HG03460 (cell line): ENCODE data around the gene CELF2.

Source experiments
- ATAC-seq: cut with Tn5 transposase; IDR thresholded peaks from one replicate; pipeline ENCODE4 v1.9.1; 2021; ENCODE audit not compliant: unreplicated experiment

Gene CELF2

GRCh38 chr10:11057018-11057417, 39.3 kb downstream of the CELF2 start:
- no peak for ATAC-seq

DNA sequence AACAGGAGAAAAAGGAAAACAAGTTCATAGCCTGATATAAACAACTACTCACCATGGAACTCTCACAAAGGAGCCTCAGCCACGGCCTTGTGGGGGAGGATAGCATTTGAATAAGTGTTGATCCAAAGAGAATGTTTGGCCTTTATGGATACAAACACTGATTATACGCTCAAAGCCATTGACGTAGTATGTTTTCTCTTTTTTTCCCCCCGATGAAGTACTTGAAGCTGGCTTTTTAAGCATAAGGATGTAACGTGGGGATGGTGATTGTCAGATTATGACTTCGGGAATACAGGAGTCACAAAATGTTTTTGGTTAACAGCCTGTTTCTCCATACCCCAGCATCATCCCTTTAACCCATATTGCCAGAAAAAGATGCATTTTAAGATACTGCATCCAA, 39.8 kb downstream of the CELF2 start:
- ATAC-seq = no peak

DNA sequence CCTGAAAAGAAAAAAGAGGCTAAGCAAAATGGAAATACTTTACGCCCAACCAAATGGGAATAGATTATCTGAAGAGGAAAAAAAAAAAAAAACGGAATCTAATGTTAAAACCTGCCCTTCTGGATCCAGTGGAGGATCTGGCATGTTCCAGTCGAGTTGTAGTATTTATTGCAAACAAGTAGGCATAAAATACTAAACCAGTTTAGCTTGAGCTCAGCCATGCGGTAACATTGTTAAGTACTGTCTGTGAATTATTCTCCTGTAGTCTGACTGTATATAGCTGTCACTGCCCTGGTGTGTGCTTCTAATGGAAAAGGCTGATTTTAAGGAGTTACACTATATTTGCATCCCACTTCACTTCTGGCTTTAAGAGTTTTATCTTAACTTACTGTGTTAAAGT, 40.3 kb downstream of the CELF2 start:
- ATAC-seq = no peak

DNA sequence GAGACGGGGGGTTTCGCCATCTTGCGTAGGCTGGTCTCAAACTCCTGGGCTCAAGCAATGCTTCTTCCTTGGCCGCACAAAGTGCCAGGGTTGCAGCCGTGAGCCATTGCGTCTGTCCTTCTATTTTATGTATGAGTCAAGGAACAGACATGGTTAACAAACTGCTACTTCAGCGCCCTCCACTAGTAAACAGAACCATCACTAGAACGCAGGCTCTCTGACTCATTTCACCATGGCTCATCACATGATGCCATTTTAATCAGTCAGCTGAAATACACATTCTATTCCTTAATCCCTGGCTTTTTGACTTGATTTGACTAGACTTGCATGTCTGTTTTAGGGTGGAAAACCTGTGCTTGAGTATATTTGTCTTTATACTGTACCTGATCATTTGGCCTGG, 41.3 kb downstream of the CELF2 start:
- ATAC-seq = no peak

DNA sequence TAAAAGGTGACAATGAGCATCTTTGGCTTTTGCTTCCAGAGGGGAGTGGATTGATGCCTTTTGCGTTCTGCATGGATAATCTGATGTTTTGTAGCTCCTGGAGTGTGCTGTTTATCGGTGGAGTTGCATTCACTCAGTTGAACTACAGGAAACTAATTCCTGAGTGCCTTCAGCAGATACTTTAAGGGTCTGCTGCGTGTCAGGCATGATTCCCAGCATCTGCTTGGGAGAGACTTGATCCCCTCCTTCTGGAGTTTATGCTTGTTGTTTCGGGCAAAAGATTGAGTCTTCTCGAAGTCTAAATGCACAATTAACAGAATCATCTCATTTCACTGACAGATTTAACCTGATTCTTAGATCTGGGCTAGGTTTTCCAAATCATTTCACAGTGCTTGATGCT, 46.2 kb downstream of the CELF2 start:
- no peak for ATAC-seq

- ATAC-seq = no peak
These were observed 47.2 kb downstream of the CELF2 start for GRCh38 chr10:11064832-11065231.

DNA sequence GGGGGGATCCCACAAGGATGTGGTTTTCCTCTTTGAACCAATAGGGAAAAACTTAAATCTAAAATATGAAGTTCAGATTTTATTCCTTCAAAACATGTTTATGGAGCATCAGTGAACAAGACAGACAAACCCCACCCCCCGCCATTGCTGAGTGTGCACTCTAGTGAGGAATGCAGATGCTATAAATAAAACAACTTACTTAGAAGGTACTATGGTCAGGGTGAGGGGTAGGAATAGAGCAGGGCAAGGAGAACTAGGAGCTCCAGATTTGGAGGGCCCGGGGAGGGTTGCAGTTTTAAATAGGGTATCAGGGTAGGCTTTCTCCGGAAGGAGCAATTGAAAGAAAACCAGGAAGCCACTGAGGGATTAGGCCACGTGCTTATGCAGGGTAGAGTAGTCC, 47.9 kb downstream of the CELF2 start:
- ATAC-seq = no peak

GRCh38 chr10:11066520-11066919, 48.8 kb downstream of the CELF2 start:
- no peak for ATAC-seq

- ATAC-seq = no peak
These were observed 51.4 kb downstream of the CELF2 start for GRCh38 chr10:11068861-11069633.

DNA sequence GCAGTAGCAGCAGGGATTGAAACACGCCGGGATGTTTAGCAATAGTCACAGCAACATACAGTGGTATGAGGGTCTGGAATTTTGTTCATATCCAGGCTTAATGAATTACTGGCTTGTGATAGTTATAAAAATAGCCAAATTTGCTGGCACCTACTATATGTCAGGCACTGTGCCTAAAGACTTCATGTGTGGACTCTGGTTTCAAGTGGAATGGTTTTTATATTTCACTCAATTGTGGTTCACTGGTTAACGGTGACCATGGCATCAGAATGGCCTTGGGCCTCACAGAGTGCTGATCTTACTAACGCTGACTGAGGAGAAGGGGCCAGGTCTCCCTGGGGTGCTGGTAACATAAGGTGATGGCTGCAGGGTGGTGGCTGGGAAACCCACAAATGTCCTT, 55.7 kb downstream of the CELF2 start:
- ATAC-seq = no peak

DNA sequence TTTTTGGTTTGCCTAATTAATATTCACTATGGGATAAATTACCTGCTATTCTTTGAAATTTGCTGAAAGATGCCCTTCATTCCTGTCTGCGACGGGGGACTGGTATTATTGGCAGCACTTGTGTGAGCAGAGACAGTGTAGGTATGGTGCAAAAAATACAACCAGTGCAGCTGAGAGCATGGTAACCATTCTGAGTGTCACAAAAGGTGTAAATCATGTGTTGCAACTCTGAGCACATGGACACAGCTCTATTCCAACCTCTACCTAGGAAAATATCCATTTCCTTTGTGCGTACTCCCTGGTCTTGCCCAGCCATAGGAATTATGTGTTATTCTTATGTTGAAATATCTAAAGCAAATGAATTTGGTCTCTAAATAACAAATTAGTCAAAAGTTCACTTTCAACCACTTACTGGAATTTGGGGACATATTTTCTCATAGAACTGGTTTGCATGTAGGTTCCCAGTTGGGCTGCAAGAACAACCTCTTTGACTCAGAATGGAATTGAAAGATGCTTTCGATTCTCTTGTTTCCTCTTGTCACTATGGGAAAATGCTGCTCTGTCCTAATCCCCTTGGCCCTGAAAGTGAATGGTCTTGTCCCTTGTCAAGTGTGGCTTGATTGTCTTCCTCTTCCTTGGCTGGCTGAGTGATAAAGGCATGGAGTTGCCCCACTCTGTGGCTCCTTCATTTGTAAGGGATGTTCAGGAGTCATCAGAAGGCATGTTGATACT, 57.0 kb downstream of the CELF2 start:
- ATAC-seq = no peak

GRCh38 chr10:11076221-11076620, 58.5 kb downstream of the CELF2 start:
- no peak for ATAC-seq

DNA sequence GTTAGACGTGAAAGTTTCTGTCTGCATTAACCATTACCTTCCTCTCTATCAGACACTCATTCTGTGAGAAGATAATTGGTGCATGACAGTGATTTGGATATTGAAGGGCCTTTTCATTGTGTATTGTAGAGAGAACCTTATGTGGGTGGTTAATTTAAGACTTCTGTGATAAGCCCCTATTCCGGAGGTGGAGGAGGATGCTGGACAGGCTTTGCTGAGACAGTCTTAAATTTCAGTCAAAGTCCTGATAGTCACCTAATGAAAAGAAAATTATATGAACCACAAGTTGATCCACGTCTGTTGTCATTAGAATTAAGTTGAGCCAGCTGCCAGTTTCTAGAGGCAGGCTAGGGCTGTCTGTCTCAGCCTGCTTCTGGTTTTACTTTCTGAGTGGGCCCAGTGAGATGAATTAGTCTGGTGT, 62.9 kb downstream of the CELF2 start:
- no peak for ATAC-seq

- no peak for ATAC-seq
These were observed 63.7 kb downstream of the CELF2 start for GRCh38 chr10:11081408-11081807.

DNA sequence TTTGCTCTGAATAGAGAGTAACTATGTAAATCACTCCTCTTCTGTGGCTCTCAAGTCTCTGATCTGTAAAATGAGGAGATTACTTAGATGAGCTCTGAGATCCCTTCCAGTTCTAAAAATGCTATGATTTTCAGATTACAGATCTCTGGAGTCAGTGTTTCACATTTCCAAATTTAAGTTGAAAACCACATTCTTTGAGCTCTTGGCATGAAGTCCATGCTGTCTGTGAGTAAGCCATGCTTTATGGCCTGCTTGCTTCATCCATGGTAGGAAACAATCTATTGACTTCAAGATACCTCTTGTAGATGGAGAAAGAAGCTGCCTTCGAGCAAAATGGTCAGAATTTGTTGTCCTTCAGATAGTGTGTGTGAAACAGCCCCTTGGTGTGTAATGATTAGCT, 64.9 kb downstream of the CELF2 start:
- no peak for ATAC-seq

GRCh38 chr10:11083051-11083450, 65.4 kb downstream of the CELF2 start:
- ATAC-seq = no peak

GRCh38 chr10:11085545-11085944, 67.9 kb downstream of the CELF2 start:
- no peak for ATAC-seq

DNA sequence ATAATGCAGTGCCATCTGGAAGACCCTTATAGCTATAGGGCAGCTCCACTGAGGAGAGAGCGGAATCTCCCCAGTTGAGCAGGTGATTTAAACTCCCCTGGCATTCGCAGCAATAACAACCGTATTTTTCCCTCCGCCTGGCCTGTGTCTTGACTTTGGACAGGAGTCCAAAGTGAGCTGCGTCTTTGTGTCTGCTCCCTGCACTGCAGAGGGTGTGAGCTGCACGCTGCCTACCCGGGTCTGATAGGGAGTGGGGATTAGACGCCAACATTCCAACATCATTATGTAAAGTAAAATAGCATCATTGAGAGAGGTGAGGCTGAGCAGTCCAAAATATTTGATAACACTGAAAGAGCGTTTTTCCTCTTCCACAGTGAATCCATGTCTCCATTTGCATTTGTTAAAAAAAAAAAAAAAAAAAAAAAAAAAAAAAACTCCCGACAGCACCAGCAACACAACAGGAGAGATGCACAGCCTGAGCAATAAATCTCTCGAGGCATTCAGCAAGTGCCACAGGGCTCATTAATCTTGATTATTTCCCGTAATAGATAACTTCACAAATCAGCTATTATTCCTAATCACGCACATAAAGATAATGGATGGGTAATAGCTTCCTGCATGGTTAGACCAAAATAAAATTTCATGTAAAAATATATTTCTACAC, 68.6 kb downstream of the CELF2 start:
- no peak for ATAC-seq

DNA sequence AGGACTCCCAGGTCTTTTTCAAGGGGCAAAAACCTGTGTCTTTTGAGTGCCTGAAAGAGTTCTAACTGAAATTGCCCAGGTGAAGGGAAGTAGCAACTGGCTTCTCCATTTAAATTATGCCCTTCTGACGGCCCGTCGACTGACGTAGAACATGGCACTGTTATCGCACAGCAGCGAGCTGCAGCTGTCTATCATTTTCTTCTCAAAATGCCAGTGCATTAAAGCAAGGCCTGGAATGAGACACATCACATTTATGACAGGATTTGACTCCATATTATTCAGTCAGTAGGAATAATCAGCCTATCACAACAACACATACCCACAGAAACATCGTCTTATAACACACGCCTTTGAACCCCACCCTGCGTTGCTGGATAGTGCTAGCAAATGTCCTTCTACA, 69.7 kb downstream of the CELF2 start:
- ATAC-seq = no peak

DNA sequence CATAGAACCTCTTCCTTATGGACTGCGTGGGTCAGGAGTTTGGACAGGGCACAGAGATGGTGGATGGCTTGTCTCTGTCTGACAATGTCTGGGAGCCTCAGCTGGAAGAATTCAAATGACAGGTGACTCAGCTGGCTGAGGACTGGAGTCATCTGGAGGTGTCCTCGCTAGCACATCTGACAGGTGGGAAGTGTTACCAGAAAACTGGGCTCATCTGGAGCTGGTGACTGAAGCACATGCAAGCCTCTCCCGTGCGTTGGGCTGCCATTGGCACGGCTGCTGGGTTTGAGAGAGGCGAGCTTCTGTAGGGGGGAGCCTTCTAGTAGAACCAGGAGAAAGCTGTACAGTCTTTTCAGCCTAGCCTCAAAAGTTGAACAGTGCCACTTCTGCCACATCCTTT, 71.0 kb downstream of the CELF2 start:
- ATAC-seq = no peak

DNA sequence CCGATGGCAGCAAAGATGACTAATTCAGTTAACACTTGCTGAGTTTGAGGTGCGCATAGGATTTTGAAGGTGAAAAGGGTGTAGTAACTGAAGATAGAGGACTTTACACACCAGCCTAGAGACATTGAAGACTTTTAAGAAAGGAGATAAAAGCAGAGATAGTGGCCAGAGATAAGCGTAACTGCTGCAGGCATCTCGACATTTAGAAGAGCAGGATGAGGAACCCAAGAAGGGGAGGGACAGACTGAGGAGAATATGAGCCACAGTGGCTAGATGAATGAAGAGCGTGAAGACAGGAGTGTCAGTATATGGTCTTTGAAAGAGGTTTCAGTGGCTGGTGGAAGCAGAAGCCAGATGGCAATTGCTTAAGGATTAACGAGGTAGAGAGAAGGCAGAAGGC, 71.6 kb downstream of the CELF2 start:
- no peak for ATAC-seq

DNA sequence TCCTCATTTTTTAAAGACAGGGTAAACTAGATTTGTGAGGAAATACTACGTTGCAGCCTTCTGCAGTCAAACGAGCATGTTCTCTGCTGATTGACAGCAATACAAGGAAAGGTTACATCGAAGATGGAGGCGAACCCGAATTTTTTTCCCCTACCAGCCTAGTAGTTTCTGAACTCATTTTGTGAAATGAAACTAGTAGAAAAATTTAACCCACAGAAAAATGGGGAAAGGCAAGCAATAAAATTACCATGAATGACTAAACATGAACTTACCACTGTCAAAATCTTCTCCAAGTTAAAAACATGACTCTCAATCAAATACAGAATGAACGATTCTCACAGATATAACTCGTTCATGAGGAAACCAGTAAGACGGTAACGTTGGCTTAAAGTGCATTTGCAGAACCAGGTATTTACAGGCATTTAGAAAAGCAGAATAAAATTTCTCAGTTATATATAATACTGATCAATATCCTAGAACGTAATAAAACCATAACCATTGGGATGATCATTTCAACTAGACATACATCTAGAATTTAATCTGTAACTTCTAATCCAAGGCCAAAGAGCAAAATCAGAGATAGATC, 73.9 kb downstream of the CELF2 start:
- no peak for ATAC-seq
